ENCODE data around the gene FNIP1. TPM values are rescaled to one million over a fixed set of nuclear protein-coding genes. Genes with fewer than 3 reads are reported as not detected.

Gene FNIP1
- total and polyA plus RNA-seq, 12 donors = 2.9 to 63.4 (median 33.8) TPM

- no peaks in the 10 kb centered on the region for H3K27me3 ChIP-seq
- no peak overlapping the region for H3K4me3 ChIP-seq
- WGBS, 4 donors = 72 to 87% (median 76%) methylated on average over 6 of the region's 6 CpGs
- H3K27ac ChIP-seq = peak overlapping the region in 4 of 5 donors; percentile 62 to 70 (median 68)
- DNase-seq = no peak
- no peaks in the 10 kb centered on the region for H3K9me3 ChIP-seq (replicated peaks in 1 of 3)
- H3K36me3 ChIP-seq (replicated peaks in 1 of 2) = peaks cover 0 to 58% of the 10 kb centered on the region in 2 donors
- TF ChIP-seq POLR2A (IDR thresholded peaks at IDR 0.05) (no peak), CTCF (IDR thresholded peaks at IDR 0.05) (no peak)
- intact Hi-C loops (cut with DNase I) = no loop called here
- H3K4me1 ChIP-seq (replicated peaks in 1 of 2) = peaks cover 16 to 27% of the 10 kb centered on the region in 2 donors
Observed at GRCh38 chr5:131672776-131673175, 124.0 kb downstream of the FNIP1 start.

- H3K4me1 ChIP-seq (replicated peaks in 1 of 2) = peaks cover 16 to 27% of the 10 kb centered on the region in 2 donors
- no peaks in the 10 kb centered on the region for H3K27me3 ChIP-seq
- peaks cover 0 to 51% of the 10 kb centered on the region in 2 donors for H3K36me3 ChIP-seq (replicated peaks in 1 of 2)
- intact Hi-C loops (cut with DNase I) = no loop called here
- DNase-seq = peak in 4 of 7 donors; percentile 31 to 43 (median 32)
- H3K4me3 ChIP-seq = no peak overlapping the region
- H3K27ac ChIP-seq = peak overlapping the region in 4 of 5 donors; percentile 62 to 70 (median 68)
- no peaks in the 10 kb centered on the region for H3K9me3 ChIP-seq (replicated peaks in 1 of 3)
- WGBS, 4 donors = 29 to 53% (median 42%) methylated on average over 2 of the region's 2 CpGs
- TF ChIP-seq CTCF (IDR thresholded peaks at IDR 0.05) = no peak
- peak in 1 of 2 donors; percentile 12 for TF ChIP-seq POLR2A (IDR thresholded peaks at IDR 0.05)
Observed at GRCh38 chr5:131671994-131672655, 124.7 kb downstream of the FNIP1 start.

GRCh38 chr5:131671409-131671808, 125.4 kb downstream of the FNIP1 start:
- H3K4me1 ChIP-seq (replicated peaks in 1 of 2) = peaks cover 16 to 27% of the 10 kb centered on the region in 2 donors
- intact Hi-C loops (cut with DNase I) = no loop called here
- no peak for DNase-seq
- peaks cover 0 to 45% of the 10 kb centered on the region in 2 donors for H3K36me3 ChIP-seq (replicated peaks in 1 of 2)
- no peaks in the 10 kb centered on the region for H3K27me3 ChIP-seq
- TF ChIP-seq CTCF (IDR thresholded peaks at IDR 0.05) (no peak), POLR2A (IDR thresholded peaks at IDR 0.05) (no peak)
- H3K27ac ChIP-seq = peak overlapping the region in 4 of 5 donors; percentile 62 to 70 (median 68)
- H3K4me3 ChIP-seq = no peak overlapping the region
- no peaks in the 10 kb centered on the region for H3K9me3 ChIP-seq (replicated peaks in 1 of 3)

- Histone ChIP-seq H3K36me3 (replicated peaks in 1 of 2) (peaks cover 0 to 33% of the 10 kb centered on the region in 2 donors), H3K27me3 (no peaks in the 10 kb centered on the region), H3K4me1 (replicated peaks in 1 of 2) (peaks cover 0 to 4% of the 10 kb centered on the region in 2 donors), H3K4me3 (no peak overlapping the region), H3K9me3 (replicated peaks in 1 of 3) (no peaks in the 10 kb centered on the region), H3K27ac (no peak overlapping the region)
- no peak for TF ChIP-seq POLR2A (IDR thresholded peaks at IDR 0.05)
- no peak for TF ChIP-seq CTCF (IDR thresholded peaks at IDR 0.05)
- 96 to 100% (median 99%) methylated on average over 1 of the region's 1 CpG for WGBS, 4 donors
- no peak for DNase-seq
- intact Hi-C loops (cut with DNase I) = no loop called here
Observed at GRCh38 chr5:131664929-131665328, 131.9 kb downstream of the FNIP1 start.
